GOT3 (cell line): ENCODE results near the gene PDZK1IP1.

Source experiments
- DNase-seq: peaks from one replicate; lab custom pipeline; 2025; ENCODE audit warnings: mixed read lengths; lab: John Stamatoyannopoulos, UW

Gene PDZK1IP1, protein sequence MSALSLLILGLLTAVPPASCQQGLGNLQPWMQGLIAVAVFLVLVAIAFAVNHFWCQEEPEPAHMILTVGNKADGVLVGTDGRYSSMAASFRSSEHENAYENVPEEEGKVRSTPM

DNA sequence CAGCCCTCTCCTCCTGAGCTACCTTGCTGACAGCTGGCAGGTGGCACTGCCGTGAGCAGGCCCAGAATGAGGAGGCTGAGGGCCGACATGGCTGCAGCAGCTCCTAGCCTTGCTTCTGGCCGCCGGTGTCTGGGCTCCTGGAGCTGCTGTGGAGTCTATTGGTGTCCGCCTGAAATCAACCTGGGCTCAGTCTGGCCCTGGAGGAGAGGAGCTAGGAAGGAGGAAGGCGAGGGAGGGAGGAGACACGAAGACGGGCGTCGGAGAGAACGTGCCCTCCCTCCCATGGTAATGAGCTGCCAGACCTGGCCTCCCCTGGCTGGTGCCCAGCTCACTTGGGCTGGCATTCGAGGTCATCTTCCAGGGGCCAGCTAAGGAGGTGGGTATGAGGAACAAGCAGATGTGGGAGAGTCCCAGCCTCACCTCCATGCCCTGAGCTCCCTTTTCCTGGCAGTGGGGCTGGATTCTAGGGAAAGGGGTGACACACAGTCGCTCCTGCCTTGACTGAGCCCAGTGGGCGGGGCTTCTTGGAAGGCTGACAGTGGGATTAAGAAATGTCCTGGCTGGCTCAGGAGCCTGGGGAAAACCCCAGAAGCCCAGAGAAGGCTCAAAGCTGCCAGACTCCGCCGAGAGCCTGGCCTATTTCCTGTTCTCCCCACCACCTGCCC lies at the start of gene PDZK1IP1:
TSS of gene PDZK1IP1 (minus strand) at position 193 of the 665 bp plus-strand sequence. CDS start at position 89, 104 bp downstream.
- DNase-seq, result no peak

DNA sequence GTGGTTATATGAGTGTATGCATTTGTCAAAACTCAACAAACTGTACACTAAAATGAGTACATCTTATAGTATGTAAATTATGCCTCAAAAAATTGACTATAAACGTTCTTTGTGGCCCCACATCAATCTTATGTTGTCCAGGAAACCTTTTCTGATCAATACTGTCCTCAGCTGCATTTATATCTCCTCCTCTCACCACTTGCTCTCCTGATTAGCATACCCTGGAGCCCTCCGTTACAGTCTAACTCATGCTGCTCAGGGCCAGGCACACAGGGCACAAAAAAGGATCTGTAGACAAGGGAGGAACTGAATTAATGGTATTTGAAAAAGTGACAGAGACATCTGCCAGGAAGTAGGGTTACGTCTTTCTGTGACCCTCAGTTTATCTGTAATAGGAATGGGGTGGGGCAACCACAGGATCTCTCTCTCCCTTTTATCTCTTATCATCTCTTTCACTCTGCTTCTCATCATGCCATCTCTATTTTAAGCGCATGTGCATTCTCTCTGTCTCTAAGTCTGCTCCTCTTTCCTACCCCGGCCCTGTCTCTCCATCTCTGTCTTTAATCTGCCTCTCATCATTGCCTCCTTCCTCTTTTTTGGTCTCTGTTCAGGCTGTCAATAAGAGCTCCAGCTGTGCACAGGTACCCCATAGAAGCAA lies 49.2 kb upstream of the PDZK1IP1 start:
- no peak for DNase-seq

DNA sequence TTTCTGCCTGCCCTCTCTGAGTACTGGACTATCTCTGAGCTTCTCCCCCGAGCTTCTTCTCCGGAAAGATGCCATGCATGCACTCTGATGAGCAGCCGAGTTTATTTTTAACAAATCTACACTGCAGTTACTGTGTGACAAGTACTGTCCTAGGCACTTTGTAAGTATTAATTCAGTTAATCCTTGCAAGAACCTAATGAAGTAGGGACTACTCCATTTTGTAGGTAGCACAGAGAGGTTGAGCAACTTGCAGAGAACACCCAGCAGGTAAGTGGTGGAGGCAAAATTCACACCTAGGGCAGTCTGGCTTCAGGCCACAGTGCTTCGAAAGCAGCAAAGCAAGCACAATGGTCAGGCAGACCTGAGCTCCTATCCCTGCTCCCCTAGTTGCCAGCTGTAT lies 46.0 kb upstream of the PDZK1IP1 start:
- no peak for DNase-seq

DNA sequence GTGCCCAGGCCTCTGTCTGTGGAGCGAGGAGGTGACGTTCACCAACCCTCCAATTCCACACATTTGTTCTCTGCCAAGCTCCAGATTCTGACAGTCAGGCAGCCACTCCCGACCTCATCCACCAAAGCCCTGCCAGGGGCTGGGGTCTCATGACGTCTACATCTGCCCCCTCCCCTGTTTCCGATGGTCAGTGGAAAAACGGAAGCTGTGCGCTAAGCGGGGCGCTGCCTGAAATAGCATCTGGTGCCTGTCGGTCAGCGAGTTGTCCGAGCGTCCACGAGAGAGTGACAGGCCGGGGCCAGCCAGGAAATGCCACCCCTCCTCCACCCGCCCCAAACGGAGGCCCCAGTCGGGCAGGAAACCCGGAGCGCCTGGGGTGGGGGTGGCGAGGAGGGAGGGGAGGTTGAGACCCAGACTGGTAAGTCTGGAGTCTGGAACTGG lies 45.4 kb upstream of the PDZK1IP1 start:
- no peak for DNase-seq

DNA sequence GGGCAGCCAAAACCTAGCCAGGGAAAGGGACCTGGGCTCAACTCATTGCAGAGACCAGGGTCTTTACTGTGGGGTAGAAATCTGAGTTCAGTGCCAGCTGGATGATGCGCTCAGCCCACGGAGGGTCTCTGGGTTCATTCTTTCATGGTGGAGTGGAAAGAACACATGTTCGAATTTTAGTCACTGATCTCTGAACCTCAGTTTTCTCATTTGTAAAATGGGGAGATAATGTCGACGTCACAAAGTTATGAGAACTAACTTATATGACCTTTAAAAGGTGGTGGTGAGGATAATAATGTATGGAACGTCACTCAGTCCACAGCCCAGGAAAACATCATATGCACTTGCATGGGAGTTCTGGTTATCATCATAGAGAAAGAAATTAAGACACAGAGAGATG lies 43.4 kb upstream of the PDZK1IP1 start:
- DNase-seq, result no peak

DNA sequence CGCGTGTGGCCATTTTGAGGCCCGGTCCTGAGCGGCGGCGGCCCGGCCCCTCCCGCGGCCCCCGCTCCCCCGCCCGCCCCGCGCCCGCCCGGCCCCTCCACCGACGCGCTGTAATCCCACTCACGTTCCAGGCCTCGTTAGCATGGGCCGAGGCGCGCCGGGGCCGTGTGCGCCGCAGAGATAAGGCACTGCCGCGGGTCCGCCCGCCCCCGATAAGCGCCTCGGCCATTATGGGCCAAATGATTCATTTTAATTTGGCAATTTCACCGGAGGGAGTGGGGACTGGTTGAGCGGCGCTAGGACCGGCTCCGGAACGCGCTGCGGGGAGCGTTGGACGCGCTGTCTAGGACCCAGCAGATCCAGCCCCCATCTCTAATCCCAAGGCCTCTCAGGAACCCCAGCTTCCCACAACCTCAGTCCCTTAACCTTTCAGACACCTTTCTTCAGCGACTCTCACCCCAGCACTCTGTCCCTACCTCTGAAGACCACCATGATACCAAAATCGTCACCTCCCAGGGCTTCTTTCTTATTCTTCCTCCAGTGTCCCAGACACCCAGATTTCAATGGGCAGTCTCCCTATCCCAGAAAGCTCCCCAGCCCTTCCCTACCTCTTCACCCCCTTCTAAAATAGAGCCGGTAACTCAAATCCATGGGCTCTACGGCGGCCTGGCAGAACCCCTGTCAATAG lies 42.5 kb upstream of the PDZK1IP1 start, which contains the start of gene TAL1:
TSS of gene TAL1 (minus strand) at position 39 of the 688 bp plus-strand sequence. CDS start 6,337 bp downstream, outside the sequence.
- no peak for DNase-seq

DNA sequence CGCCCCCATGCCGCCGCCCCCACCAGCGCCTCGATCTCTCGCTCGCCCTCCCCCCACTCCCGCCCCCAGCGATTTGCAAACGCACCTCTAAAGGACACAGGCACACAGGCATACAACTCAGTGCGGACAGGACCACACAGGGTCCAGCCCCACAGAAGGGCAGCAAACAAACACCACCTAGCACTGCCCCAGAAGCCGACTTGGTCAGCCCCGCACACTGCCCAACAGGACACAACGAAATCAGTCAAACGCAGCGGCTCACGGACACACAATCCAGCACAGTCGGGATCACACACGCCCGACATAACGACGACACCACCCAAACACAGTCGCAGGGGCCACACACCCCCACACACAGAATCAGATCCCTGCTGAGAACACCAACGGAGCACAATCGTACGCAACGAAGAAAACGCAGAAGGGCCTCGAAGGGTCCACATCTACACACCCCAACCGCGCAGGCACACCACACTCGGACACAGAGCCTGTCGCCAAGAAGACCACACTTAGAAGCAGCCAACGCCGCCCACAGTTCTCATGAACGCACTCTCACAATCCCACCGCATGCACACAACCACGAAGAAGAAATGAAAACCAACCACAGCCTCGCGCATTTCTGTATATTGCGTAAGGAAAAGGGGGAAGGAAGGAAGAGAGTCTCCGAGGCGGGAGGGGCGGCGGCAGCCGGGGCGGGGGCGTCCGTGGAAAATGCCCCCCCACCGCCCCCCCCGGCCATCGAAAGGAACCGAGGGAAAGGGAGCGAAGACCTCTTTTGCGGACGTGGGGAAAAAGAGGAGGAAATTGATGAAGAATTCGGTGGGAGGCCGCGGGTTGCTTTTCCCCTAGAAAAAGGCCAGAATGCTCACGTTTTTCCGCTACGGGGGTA lies 41.7 kb upstream of the PDZK1IP1 start:
- no peak for DNase-seq

DNA sequence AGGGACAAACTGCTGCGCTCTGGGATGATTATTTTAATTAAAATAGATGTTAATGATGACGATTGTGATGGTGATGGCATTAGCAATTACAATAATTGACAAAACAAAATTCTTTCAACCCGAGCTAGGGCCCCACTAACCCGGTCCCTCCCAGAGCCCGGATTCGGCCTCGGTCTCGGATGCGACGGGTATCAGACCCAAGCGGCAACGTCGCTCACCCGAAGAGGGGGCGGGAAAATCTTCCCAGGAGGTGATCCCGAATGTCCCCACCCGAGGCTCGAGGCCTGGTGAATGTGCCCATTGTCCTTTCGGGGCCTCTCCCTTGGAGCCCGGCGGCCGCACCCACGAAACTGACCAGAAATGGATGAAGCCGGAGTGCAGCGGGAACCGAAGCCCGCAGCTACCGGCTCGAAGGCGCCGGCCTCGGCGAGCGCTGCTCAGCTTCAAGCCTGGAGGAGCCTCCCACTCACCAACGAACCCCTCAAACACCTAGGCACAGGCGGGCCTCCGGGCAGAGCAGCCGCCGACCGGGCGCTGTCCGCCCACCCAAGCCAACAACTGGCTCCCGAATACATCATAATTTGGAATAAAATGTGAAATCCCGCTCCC lies 41.0 kb upstream of the PDZK1IP1 start:
- DNase-seq, result no peak

DNA sequence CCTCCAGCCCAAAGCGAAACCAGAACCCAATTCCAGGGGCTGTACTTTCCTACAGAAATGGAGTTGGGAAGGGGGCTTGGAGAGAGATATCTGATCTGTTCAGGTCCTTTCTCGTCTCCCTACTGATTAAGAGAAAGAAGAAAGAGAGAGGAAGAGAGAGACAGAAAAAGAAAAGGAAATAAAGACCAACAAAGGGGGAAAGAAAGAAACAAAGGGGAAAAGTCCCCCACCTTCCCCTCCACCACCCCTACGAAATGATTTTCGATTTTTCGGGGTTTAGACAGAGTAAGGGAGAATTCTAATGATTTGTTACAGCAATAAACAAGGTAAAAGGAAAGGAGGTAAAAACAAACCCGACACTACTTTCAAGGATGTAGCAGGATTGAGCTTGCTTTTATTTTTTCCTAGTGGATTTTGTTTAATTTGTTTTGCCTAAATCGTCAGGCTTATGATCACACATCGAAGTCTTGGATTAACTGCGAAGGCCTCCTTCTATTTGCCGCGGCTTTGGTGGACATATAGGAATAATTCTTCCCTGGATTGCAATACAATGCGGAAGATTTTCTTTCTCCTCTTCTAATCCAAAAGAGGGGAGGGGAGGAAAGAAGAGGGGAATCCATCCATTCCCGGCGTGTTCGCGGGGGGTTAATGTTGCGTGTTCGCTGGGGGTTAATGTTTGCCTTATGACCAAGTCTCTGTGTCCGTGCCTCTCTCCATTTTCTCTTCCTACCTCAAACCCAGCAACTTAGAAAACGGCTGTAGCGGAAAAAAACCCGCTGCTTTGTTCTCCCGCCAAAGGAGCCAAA lies 40.3 kb upstream of the PDZK1IP1 start:
- DNase-seq, result no peak

DNA sequence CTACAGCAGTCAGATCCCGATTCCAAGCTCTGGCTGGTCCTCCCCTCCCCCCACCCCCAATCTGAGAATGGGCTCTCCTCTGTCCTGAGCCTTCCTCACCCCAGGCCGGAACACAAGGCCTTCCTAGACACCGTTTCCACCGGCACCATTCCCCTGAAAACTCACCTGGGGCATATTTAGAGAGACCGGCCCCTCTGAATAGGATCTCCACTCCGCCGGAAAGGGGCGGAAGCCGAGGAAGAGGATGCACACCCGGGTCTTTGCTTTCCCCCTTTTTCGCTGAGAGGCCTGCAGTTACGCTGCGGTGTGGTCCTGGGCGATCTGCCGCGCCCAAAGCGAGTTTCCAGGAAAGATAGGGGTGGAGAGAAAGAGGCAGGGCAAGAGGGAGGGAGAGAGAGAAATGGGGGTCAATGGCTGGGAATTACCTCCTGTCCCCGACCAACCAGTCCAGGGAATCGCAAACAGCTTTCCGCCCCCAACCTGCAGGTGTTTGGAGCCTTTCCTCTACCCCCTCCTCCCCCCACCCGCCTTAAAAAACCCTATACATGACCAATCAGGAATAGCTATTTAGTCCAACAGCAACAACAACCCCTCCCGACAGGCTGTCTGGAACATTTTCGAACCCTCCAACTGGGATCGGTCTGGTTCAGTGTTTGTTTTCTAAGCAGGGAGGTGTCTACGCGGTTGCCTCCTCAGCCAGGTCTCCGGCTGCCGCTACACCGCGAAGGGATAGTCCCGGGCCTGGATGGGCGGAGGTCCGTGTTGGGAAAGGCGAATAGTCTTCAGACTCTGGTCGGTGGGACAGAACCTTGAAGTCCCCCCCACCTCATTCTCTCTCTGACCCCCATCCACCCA lies 39.4 kb upstream of the PDZK1IP1 start:
- no peak for DNase-seq

DNA sequence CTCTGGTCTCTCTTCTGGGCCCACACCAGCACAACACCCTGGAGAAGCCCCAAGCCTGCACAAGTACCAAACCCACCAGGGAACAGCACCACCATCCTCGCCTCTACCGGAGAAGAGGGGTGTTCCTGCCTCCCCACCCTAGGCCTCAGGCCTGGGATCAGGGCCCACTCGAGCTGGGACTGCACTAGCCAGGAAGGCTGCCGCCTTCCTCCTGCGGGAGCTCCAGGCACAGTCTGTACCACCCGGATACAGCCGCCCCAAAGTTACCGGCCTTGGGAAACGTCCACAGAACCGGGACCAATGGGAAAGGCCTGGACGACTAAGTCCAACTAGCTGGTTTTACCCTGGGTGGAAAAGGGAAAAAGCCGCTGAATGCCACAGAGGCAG lies 38.8 kb upstream of the PDZK1IP1 start:
- DNase-seq, result no peak

DNA sequence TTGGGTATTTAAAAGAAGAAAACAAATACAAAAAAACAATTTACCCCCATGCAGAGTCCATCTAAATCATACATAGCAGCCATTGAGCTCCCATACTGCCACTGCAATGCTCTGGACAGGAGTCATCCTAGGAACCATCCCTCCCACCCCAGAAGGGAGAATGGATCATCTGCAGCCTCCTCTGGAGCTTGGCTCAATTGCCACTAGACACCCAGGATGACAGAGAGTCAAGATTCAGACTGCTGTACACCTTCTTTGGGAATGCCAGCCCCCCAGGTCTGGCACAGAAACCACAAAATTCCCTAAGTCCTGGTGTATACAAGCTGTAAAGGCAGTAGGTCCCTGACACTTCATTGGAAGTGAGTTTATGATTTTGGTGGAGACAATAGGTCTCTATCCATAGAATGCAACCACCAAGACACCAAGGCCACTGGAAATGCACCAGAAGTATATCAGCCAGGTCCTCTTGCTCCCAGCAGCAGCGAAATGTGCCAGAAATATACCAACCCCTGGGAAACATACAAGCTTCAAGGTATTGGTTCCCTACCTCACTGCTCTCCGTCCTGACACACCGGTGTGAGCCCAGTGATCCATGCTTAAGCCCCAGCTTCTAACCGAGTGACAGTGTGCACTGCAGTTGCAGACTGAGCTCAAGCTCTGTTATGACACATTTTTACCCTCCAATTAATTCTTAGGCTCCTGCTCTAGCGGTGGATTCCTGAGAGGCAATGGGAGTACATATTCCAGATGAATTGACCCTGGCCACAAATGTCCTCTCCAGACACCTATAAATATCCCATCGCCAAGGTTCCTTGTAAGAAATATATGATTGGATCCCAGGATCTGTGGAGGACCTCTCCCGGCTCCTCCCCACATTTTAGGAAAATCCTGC lies 37.8 kb upstream of the PDZK1IP1 start:
- no peak for DNase-seq

DNA sequence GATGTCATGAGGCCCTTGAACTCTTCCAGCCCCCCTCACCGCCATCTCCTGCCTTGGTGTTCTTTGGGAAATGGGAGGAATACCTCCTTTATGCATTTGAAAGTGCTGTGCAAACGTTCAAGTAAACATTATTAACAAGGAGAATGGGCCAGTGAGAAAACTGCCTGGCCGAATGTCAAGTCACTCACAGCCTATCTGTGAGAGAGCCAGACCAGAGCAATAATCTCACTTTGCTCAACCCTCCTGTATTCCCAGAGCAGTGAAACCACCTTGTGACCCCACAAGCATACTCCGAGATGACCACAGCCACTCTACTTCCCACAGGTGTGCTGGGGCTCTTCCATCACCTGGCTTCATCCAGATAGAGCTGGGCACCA lies 37.0 kb upstream of the PDZK1IP1 start:
- no peak for DNase-seq

DNA sequence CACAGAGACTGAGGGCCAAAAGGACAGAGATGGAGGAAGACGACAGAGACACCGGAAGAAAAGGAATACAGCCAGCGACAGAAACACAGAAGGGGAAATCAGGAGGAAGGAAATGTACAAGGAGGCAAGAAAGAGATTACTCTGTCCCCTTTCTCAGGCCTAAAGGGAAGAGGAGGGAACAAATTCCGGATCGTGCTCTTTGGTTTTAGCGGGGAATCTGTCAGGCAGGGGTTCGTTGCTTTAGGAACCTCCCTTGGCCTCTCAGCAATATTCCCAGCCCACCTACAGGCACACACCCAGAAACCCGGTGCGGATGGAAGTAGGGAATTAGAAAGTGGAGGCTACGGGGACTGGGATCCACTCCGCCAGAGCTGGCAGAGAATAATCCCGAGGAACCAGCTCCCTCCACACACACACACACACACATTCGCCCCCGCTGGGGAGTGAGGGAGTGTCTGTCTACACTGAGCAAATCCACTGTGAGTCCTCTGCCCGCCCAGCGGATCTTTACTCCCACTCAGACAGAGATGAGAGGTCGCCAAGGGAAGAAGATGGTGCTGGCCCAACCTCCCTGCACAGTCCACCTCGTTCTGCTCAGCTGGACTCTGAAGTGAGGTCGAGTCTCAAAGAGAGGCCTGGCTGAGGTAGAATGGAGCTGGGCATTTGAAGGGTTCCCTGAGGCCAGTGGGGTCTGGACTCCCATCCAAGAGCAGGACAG lies 36.4 kb upstream of the PDZK1IP1 start:
- DNase-seq, result no peak

DNA sequence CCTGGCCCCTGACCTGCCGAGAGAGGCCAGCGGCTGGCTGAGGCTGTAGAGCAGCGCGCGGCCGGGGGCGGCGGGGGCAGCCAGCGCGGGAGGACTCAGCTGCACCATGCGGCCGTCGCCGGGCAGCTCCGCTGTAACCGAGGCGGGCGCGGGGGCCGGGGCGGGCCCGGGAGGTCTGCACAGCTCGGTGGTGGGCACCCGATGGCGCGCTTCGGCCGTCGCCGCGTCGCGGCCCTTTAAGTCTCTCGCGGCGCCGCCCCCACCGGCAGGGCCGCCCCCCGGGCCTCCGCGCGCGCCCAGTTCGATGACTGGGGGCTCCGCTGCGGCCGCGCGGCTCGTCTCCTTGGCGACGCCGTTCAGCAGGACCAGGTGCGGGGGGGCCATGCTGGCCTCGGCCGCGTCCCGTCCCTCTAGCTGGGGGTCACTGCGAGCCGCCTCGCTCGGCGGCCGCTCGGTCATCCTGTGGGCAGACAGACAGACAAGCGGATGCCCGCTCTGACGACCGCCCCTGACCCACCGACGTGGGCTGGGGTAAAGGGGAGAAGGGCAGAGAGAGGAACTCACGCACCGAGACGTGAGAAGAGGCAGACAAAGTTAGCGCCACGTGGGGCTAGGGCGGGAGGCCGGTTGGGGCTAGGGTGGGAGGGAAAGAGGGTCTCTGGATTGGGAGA lies 35.7 kb upstream of the PDZK1IP1 start:
- DNase-seq, result no peak

DNA sequence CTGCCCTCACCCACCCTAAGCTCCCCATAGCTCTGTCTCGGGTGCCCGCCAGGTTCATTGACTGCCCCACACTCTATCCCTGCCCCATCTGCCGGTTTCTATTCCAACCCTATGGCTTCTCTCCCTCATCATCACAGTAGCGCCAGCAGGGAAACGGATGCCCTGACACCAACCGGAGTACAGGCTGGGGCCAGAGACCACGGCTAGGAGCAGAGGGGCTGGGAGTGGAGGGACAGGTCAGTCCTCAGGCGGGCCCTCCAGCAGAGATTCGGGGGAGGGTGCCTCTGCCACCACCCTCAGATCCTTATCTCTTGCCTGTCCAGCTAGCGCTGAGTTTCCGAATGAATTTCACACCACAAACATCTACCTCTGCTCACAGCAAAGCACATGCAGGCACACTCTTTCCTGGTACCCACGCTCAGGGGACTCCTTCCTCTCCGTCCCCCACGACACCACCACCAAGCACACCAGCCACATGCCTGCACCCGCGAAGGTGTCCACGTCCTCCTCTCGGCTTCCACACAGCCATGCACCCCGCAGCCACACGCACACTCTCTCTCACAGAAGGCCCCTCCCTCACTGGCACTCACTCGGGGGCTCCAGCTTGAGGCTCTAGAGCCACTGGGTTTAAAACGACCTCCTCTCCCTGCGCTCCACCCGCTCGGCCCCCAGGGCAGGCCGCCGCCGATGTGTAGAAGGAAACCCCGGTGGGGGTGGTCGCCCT lies 35.0 kb upstream of the PDZK1IP1 start:
- no peak for DNase-seq
